Ishikawa (cell line): ENCODE results near the gene UBL7.

ENCODE experiments used
- CEBPB ChIP-seq: IDR thresholded peaks from 2 replicates; pipeline ENCODE4 v1.6.1; 2012
- CREB1 ChIP-seq: IDR thresholded peaks from 2 replicates; pipeline ENCODE4 v1.6.1; 2012; ENCODE audit warnings: low read depth
- EGR1 ChIP-seq: IDR thresholded peaks from 2 replicates; pipeline ENCODE4 v1.6.1; 2012
- EP300 ChIP-seq: IDR thresholded peaks from 2 replicates; pipeline ENCODE4 v1.6.1; 2012; ENCODE audit warnings: borderline replicate concordance
- FOXM1 ChIP-seq: IDR thresholded peaks from 2 replicates; pipeline ENCODE4 v1.6.1; 2012; ENCODE audit warnings: low read depth, borderline replicate concordance
- NFIC ChIP-seq: IDR thresholded peaks from 2 replicates; pipeline ENCODE4 v1.6.1; 2012
- RAD21 ChIP-seq: IDR thresholded peaks from 2 replicates; pipeline ENCODE4 v1.6.1; 2012; ENCODE audit warnings: low read depth
- TAF1 ChIP-seq: IDR thresholded peaks from 2 replicates; pipeline ENCODE4 v1.6.1; 2012; ENCODE audit warnings: low read depth, mild to moderate bottlenecking
- TCF12 ChIP-seq: IDR thresholded peaks from 2 replicates; pipeline ENCODE4 v1.6.1; 2012; ENCODE audit warnings: low read depth
- TEAD4 ChIP-seq: IDR thresholded peaks from 2 replicates; pipeline ENCODE4 v1.6.1; 2012
- YY1 ChIP-seq: IDR thresholded peaks from 2 replicates; pipeline ENCODE4 v1.6.1; 2012; ENCODE audit warnings: low read depth
- ZBTB7A ChIP-seq: IDR thresholded peaks from 2 replicates; pipeline ENCODE4 v1.6.1; 2012; ENCODE audit warnings: low read depth
- TF ChIP-seq, protein P1 (sequence below): IDR thresholded peaks from 2 replicates; pipeline ENCODE4 v1.6.1; 2012; ENCODE audit warnings: low read depth, mild to moderate bottlenecking
- TF ChIP-seq, protein P2 (sequence below): IDR thresholded peaks from 2 replicates; pipeline ENCODE4 v1.6.1; 2012
- TF ChIP-seq, protein P3 (sequence below): IDR thresholded peaks from 2 replicates; pipeline ENCODE4 v1.6.1; 2012

UBL7 gene

DNA sequence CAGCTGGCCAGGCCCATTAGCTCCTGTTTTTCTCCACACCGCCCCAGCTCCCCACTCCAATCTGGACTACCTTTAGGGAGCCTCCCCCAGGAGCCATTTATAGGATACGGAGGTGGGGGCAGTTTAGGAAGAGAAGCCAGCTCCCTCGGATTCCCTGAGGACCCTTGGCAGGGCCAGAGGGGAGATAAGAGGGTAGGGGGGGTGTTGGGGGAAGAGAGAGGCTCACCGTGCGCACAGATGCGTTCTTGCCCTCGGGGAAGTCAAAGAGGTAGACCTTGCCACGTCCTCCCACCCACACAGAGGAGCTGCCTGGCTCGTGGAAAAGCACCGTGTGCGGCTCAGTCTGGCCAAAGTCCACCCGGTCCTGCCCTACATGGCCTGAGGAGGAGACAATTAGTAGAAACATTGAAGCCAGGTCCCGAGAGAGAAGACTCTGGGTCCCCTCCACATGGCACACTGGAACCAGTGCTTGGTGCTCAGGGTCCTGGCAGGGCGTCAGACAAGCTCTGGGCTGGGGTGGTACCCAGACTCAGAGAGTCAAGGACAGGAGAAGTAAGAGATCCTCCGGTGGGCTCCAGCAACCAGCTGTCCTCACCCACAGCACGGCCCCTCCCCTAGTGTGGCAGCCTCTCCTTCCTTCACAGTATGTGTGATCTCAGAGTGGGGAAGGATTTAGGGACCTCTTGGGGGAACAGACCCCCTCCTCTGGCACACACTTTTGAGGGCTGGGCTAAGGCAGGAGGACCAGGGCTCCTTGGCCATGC is 42.2 kb downstream of the UBL7 start:
- TF ChIP-seq CREB1 (no peak), FOXM1 (no peak), YY1 (no peak), CEBPB (no peak), EGR1 (no peak)
- TF ChIP-seq, protein P1, sequence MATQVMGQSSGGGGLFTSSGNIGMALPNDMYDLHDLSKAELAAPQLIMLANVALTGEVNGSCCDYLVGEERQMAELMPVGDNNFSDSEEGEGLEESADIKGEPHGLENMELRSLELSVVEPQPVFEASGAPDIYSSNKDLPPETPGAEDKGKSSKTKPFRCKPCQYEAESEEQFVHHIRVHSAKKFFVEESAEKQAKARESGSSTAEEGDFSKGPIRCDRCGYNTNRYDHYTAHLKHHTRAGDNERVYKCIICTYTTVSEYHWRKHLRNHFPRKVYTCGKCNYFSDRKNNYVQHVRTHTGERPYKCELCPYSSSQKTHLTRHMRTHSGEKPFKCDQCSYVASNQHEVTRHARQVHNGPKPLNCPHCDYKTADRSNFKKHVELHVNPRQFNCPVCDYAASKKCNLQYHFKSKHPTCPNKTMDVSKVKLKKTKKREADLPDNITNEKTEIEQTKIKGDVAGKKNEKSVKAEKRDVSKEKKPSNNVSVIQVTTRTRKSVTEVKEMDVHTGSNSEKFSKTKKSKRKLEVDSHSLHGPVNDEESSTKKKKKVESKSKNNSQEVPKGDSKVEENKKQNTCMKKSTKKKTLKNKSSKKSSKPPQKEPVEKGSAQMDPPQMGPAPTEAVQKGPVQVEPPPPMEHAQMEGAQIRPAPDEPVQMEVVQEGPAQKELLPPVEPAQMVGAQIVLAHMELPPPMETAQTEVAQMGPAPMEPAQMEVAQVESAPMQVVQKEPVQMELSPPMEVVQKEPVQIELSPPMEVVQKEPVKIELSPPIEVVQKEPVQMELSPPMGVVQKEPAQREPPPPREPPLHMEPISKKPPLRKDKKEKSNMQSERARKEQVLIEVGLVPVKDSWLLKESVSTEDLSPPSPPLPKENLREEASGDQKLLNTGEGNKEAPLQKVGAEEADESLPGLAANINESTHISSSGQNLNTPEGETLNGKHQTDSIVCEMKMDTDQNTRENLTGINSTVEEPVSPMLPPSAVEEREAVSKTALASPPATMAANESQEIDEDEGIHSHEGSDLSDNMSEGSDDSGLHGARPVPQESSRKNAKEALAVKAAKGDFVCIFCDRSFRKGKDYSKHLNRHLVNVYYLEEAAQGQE: no peak
- TF ChIP-seq, protein P2, sequence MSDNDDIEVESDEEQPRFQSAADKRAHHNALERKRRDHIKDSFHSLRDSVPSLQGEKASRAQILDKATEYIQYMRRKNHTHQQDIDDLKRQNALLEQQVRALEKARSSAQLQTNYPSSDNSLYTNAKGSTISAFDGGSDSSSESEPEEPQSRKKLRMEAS: no peak

DNA sequence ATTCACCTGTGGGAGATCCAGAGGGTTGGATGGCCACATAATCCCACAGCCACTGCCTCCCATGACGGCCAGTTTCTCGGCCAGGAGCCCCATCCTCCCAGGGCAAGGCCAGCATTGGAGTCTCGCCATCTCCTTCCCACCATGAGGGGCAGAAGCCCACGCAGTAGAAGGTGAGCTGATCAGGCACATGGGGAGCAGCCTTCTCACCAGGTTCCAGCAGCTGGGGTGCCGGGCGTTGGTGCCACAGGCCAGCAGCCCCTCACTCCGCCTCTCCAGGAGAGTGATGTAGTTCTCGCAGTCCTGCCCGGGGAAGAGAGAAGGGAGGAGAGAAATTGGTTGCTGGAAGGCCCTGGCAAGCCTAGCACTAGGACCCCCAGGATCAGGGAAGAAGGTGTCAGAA is 43.3 kb downstream of the UBL7 start:
- TF ChIP-seq TCF12: no peak
- TF ChIP-seq CREB1: no peak
- no peak for TF ChIP-seq CEBPB
- TF ChIP-seq EGR1: no peak
- no peak for TF ChIP-seq TEAD4
- TF ChIP-seq, protein P1: no peak
- no peak for TF ChIP-seq FOXM1
- TF ChIP-seq YY1: no peak
- no peak for TF ChIP-seq RAD21
- TF ChIP-seq, protein P2: no peak
- TF ChIP-seq, protein P3, sequence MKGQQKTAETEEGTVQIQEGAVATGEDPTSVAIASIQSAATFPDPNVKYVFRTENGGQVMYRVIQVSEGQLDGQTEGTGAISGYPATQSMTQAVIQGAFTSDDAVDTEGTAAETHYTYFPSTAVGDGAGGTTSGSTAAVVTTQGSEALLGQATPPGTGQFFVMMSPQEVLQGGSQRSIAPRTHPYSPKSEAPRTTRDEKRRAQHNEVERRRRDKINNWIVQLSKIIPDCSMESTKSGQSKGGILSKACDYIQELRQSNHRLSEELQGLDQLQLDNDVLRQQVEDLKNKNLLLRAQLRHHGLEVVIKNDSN: no peak
- no peak for TF ChIP-seq NFIC
- no peak for TF ChIP-seq EP300
- TF ChIP-seq ZBTB7A: no peak
- no peak for TF ChIP-seq TAF1

DNA sequence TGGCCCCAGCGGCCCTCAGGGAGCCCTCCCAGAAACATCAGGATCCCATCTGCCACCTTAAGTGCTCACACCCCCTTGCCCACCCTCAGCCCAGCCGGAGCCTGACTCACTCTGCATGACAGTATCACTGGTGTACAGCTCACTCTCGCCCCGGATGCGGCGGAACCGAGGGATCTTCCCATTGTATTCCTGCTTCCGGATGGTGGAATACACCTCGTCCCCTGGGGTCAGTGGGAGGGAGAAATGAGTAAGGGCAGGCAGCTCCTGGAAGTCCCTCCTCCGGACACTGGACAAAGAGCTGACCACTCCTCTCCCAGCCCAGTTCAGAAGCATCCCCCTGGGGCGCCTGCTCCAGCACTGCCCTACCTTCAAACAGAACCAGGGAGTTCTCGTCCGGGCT is 43.7 kb downstream of the UBL7 start:
- no peak for TF ChIP-seq TEAD4
- TF ChIP-seq EGR1: no peak
- no peak for TF ChIP-seq NFIC
- TF ChIP-seq TAF1: no peak
- TF ChIP-seq, protein P1: no peak
- TF ChIP-seq, protein P2: no peak
- no peak for TF ChIP-seq TCF12
- TF ChIP-seq, protein P3: no peak
- no peak for TF ChIP-seq FOXM1
- TF ChIP-seq CREB1: no peak
- TF ChIP-seq RAD21: no peak
